ENCODE data around the gene ZNF784. TPM values are rescaled to one million over a fixed set of nuclear protein-coding genes. Genes with fewer than 3 reads are reported as not detected.

Gene ZNF784, protein sequence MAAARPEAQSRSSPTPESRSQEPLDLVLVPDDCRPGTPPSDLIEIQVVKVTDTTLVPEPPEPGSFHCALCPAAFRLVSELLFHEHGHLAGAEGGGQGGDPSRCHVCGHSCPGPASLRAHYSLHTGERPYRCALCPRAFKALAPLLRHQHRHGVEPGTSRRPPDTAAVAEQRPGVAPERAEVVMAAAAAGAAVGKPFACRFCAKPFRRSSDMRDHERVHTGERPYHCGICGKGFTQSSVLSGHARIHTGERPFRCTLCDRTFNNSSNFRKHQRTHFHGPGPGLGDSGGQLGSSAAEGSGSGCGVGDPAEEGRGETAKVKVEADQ
- 3.0 and 4.2 TPM in 2 replicates for total RNA-seq (2012; rRNA removed)

DNA sequence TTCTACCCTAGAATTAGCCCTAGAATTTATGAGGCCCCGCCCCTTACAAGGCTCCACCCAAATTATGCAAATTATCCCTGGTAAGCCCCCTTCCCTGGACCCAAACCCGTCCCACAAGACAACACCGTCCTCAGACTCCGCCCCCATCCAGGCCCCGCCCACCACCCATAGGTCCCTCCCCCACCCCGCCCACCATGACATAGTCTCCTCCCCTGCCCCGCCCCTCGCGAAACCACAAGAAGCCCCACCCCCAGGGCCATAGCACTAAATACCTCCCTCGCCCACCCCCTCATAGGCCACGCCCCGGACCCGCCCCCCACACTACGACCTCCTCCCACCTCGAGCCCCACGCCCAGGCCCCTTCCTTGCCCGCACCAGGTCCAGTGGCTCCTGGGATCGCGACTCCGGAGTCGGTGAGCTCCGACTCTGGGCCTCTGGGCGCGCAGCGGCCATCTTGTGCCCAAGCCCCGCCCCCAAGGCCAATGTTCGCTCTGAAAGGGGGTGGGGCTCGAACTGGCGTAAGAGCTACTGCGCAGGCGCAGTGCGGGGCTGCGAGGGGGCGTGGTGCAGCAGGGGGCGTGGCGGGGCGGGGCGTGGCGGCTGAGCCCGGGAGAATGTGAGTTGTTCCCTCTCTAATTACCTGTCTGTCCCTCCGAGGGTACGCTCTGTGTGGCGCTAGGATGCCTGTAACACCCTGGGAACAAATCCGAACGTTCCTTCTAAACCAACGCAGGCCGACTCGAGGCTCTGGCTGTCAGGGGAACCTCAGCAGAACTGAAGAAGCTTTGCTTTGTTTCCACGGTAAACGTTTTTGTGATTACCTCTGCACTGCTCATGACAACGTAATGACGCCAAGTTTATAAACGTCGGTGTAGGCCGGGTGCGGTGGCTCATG is at the start of gene ZNF784:
TSS of gene ZNF784 (minus strand) at position 458 of the 895 bp plus-strand sequence. CDS start at position 453, 5 bp downstream.
- Histone ChIP-seq H3K36me3 (ENCODE audit: insufficient read depth, low read length) (peaks cover 11% of the 10 kb centered on the region), H3K4me1 (ENCODE audit: control insufficient read depth, insufficient read depth, low read length) (peaks cover 5% of the 10 kb centered on the region), H3K27me3 (ENCODE audit: control insufficient read depth, insufficient read depth, low read length) (no peaks in the 10 kb centered on the region)

DNA sequence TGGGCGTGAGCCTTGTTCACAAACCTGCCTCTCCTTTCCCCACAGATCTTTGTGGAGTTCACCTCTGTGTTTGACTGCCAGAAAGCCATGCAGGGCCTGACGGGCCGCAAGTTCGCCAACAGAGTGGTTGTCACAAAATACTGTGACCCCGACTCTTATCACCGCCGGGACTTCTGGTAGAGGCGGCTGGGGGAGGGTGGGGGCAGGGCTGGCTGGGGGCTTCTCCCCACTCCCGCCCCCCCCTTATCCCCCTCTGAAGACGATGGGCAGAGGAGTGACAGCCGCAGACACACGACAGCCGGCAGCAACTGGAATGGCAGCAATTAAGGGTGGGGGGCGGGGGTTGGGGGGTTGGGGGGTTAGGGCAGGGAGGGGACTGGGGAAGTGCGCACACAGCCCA is 49.5 kb upstream of the ZNF784 start:
- Histone ChIP-seq H3K27me3 (ENCODE audit: control insufficient read depth, insufficient read depth, low read length) (no peaks in the 10 kb centered on the region), H3K4me1 (ENCODE audit: control insufficient read depth, insufficient read depth, low read length) (peaks cover 29% of the 10 kb centered on the region), H3K9ac (ENCODE audit: low read depth, low read length) (no peak overlapping the region), H3K9me3 (replicated peaks; ENCODE audit: low read length) (no peaks in the 10 kb centered on the region), H3K4me3 (ENCODE audit: low read length) (no peak overlapping the region), H3K4me2 (ENCODE audit: low read length) (no peak overlapping the region), H3K36me3 (ENCODE audit: insufficient read depth, low read length) (peaks cover 46% of the 10 kb centered on the region)

More for the DNA sequence above, at the start of gene ZNF784:
- peak within 1 kb of the TSS; percentile 74 for H3K4me3 ChIP-seq (ENCODE audit: low read length)
- no peaks in the 10 kb centered on the region for H3K9me3 ChIP-seq (replicated peaks; ENCODE audit: low read length)
- H3K4me2 ChIP-seq (ENCODE audit: low read length): peak within 1 kb of the TSS; percentile 91
- peak within 1 kb of the TSS; percentile 83 for H3K9ac ChIP-seq (ENCODE audit: low read depth, low read length)

DNA sequence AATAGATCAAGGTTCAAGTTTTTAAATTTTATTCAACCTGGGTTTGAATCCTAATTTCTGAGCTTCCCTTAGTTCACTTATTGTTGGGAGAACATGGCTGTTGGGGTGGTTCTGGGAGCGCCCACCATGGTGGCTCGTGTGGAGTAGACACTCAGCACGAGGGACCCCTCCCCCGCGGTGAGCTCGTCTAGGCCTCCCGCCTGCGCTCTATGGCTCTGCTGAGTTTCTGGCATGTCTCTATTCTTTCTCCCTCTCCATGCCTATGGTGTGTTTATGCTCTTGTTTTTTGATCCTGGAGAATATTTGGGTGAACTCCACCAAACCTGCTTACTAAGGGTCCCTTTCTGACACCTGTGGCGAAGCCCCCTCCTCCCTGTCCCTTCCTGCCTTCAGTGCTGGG is 49.1 kb upstream of the ZNF784 start:
- Histone ChIP-seq H3K9ac (ENCODE audit: low read depth, low read length) (no peak overlapping the region), H3K27me3 (ENCODE audit: control insufficient read depth, insufficient read depth, low read length) (no peaks in the 10 kb centered on the region), H3K4me1 (ENCODE audit: control insufficient read depth, insufficient read depth, low read length) (peaks cover 29% of the 10 kb centered on the region), H3K36me3 (ENCODE audit: insufficient read depth, low read length) (peaks cover 45% of the 10 kb centered on the region), H3K4me3 (ENCODE audit: low read length) (no peak overlapping the region), H3K9me3 (replicated peaks; ENCODE audit: low read length) (no peaks in the 10 kb centered on the region), H3K4me2 (ENCODE audit: low read length) (no peak overlapping the region)

DNA sequence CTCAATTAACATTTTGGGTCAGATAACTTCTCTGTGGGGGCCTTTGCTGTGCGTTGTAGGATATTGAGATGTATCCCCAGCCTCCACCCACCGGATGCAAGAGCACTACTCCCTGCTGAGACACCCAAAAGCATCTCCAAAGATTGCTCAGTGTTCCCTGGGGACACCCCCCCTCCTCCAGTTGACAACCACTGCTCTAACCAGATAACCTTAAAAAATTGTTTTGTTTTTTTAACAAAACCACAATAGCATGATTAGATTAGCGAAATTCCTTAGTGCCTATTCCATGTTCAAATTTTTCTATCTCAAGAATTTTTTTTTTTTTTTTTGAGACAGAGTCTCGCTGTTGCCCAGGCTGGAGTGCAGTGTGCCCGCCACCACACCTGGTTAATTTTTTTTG is 48.1 kb upstream of the ZNF784 start:
- Histone ChIP-seq H3K4me1 (ENCODE audit: control insufficient read depth, insufficient read depth, low read length) (peaks cover 24% of the 10 kb centered on the region), H3K9ac (ENCODE audit: low read depth, low read length) (peak overlapping the region; percentile 21), H3K36me3 (ENCODE audit: insufficient read depth, low read length) (peaks cover 47% of the 10 kb centered on the region), H3K4me3 (ENCODE audit: low read length) (no peak overlapping the region), H3K27me3 (ENCODE audit: control insufficient read depth, insufficient read depth, low read length) (no peaks in the 10 kb centered on the region), H3K4me2 (ENCODE audit: low read length) (no peak overlapping the region), H3K9me3 (replicated peaks; ENCODE audit: low read length) (no peaks in the 10 kb centered on the region)

DNA sequence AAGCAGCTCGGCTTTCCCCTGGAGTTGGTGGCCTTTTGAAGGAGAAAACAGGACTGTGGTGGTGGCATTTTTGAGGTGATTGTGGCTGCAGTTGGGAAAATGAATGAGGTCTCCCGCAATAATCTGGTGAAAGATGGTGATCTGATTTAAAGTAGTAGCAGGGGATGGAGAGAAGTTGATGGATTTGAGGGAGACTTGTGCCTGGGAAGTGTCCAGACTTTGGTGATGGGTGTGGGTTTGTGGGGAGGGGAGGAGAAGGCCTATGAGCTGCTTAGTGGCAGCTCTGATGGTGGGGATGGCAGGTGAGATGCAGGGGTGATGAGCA is 46.6 kb upstream of the ZNF784 start:
- Histone ChIP-seq H3K4me2 (ENCODE audit: low read length) (no peak overlapping the region), H3K27me3 (ENCODE audit: control insufficient read depth, insufficient read depth, low read length) (no peaks in the 10 kb centered on the region), H3K9me3 (replicated peaks; ENCODE audit: low read length) (no peaks in the 10 kb centered on the region), H3K4me3 (ENCODE audit: low read length) (no peak overlapping the region), H3K9ac (ENCODE audit: low read depth, low read length) (no peak overlapping the region), H3K4me1 (ENCODE audit: control insufficient read depth, insufficient read depth, low read length) (peaks cover 14% of the 10 kb centered on the region), H3K36me3 (ENCODE audit: insufficient read depth, low read length) (peaks cover 56% of the 10 kb centered on the region)

DNA sequence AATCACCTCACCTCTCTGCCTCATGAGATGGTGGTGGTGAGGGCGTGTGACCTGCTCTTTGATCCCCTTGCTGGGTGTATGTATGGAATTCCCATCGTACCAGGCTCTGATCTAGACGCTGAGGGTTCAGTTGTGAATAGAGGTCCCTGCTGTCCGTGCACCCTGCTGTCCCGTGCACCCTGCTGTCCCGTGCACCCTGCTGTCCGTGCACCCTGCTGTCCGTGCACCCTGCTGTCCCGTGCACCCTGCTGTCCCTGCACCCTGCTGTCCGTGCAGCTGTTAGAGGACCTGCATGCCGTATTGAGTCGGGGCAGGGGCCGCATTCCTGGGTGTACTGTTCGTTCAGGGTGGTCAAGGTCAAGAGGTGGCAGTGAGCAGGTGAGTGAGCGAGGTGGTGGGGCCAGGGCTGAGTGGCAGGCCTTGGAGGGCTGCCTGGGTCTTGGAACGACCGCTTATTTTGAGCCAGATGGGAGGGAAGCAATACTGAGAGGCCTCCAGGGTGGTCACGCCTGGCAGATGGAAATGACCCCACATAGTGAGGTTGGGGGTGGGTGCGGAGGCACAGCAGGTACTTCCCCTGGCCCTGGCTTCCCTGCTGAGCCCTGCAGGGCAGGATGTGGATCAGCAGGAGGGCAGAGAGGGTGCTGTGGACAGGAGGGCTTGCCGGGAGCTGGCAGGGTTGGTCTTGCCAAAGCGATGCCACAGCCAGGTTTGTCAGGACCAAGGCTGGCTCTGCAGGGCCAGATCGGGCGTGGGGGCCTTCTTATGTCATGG is 46.1 kb upstream of the ZNF784 start:
- Histone ChIP-seq H3K4me3 (ENCODE audit: low read length) (no peak overlapping the region), H3K4me2 (ENCODE audit: low read length) (no peak overlapping the region), H3K36me3 (ENCODE audit: insufficient read depth, low read length) (peaks cover 56% of the 10 kb centered on the region)

DNA sequence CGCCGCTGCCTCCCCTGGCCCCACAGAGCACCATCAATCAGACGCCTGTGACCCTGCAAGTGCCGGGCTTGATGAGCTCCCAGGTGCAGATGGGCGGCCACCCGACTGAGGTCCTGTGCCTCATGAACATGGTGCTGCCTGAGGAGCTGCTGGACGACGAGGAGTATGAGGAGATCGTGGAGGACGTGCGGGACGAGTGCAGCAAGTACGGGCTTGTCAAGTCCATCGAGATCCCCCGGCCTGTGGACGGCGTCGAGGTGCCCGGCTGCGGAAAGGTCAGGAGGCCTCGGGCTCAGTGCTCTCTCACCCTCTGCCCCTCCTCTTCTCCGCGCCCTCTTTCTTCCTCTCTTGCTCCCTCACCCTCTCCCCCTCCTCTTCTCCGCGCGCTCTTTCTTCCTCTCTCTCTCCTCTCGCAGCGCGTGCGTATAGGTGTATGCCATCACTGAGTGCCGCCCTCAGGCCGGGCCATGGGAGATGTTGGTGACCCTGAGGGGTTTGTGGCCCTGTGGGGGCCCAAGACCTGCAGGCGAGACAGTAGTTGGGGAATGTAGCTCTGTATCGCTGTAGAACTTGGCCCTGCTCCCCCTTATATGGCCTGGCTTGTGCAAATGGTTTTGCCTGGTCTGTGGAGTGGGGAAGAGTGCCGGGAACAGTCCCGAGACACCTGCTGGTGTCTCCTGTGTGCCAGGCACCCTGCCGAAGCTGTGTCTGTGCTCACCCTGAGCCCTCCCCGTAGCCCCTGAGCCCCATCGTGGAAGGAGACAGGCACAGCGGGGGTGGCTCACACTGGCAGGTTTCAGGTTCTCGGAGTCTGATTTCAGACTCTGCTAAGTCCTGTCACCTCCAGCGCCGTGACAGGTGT is 45.3 kb upstream of the ZNF784 start:
- no peaks in the 10 kb centered on the region for H3K27me3 ChIP-seq (ENCODE audit: control insufficient read depth, insufficient read depth, low read length)
- peaks cover 12% of the 10 kb centered on the region for H3K4me1 ChIP-seq (ENCODE audit: control insufficient read depth, insufficient read depth, low read length)
- no peak overlapping the region for H3K9ac ChIP-seq (ENCODE audit: low read depth, low read length)
- peaks cover 56% of the 10 kb centered on the region for H3K36me3 ChIP-seq (ENCODE audit: insufficient read depth, low read length)
- no peaks in the 10 kb centered on the region for H3K9me3 ChIP-seq (replicated peaks; ENCODE audit: low read length)
- no peak overlapping the region for H3K4me3 ChIP-seq (ENCODE audit: low read length)
- no peak overlapping the region for H3K4me2 ChIP-seq (ENCODE audit: low read length)

More for the DNA sequence above, 46.1 kb upstream of the ZNF784 start:
- Histone ChIP-seq H3K9me3 (replicated peaks; ENCODE audit: low read length) (no peaks in the 10 kb centered on the region), H3K4me1 (ENCODE audit: control insufficient read depth, insufficient read depth, low read length) (peaks cover 14% of the 10 kb centered on the region), H3K27me3 (ENCODE audit: control insufficient read depth, insufficient read depth, low read length) (no peaks in the 10 kb centered on the region), H3K9ac (ENCODE audit: low read depth, low read length) (no peak overlapping the region)

DNA sequence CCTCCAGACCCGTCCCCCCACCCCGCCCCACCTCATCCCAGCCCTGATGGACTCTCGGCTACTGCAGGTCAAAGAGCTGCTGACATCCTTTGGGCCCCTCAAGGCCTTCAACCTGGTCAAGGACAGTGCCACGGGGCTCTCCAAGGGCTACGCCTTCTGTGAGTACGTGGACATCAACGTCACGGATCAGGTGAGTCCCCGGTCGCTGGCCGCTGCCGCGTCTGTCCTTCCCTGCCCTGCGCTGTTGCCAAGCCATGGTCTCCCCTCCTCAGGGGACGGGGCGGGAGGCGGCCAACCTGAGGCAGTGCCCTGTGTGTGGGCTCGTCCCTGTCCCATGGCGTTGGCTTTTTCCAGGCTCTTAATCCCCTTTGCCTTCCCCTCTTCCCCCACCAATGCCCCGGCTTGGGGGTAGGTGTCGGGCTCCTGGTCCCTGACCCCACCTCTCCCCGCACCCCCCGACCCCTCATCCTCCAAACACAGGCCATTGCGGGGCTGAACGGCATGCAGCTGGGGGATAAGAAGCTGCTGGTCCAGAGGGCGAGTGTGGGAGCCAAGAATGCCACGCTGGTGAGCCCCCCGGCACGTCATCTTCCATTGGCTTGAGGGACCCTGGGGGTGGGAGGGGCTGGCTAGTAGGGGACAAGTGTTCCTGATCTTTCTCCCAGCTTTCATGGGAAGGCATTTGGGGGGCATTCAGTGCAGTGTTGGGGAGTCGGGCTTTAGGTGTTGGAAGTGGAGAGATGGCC is 44.4 kb upstream of the ZNF784 start:
- H3K27me3 ChIP-seq (ENCODE audit: control insufficient read depth, insufficient read depth, low read length): no peaks in the 10 kb centered on the region
- peaks cover 7% of the 10 kb centered on the region for H3K4me1 ChIP-seq (ENCODE audit: control insufficient read depth, insufficient read depth, low read length)
- peaks cover 64% of the 10 kb centered on the region for H3K36me3 ChIP-seq (ENCODE audit: insufficient read depth, low read length)
- H3K4me2 ChIP-seq (ENCODE audit: low read length): no peak overlapping the region
- no peak overlapping the region for H3K4me3 ChIP-seq (ENCODE audit: low read length)
- no peaks in the 10 kb centered on the region for H3K9me3 ChIP-seq (replicated peaks; ENCODE audit: low read length)
- H3K9ac ChIP-seq (ENCODE audit: low read depth, low read length): no peak overlapping the region

DNA sequence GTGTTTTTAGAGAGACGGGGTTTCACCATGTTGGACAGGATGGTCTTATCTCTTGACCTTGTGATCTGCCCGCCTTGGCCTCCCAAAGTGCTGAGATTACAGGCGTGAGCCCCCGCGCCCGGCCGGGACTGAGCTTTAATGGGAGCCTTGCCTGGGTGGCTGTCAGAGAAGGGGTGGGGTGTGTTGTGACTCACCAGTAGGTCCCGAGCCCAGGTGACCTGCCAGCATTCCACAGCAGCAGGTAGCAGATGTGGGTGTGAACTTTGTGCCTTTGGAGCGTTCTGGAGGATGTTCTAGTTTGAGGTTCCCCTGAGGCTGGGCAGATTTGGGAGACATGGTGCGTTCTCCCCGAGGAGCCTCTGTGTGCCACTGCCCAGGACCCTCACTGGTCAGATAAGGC is 43.6 kb upstream of the ZNF784 start:
- no peak overlapping the region for H3K4me3 ChIP-seq (ENCODE audit: low read length)

DNA sequence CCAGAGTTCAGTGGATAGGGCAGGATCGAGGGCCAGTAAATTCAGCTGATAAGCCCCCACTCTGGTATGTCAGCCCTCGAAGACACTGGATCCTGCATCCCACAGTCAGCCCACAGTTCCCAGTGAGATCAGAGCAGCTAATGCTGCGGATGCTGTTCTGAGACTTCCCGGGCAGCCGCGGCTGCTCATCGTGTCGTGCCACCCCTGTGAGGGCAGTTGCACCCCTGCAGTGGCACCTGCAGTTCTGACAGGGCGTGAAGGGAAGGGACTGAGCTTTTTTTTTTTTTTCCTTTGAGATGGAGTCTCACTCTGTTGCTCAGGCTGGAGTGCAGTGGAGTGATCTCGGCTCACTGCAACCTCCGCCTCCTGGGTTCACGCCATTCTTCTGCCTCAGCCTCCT is 43.1 kb upstream of the ZNF784 start:
- Histone ChIP-seq H3K9ac (ENCODE audit: low read depth, low read length) (no peak overlapping the region), H3K4me1 (ENCODE audit: control insufficient read depth, insufficient read depth, low read length) (peaks cover 7% of the 10 kb centered on the region), H3K9me3 (replicated peaks; ENCODE audit: low read length) (no peaks in the 10 kb centered on the region), H3K4me3 (ENCODE audit: low read length) (no peak overlapping the region), H3K36me3 (ENCODE audit: insufficient read depth, low read length) (peaks cover 72% of the 10 kb centered on the region), H3K27me3 (ENCODE audit: control insufficient read depth, insufficient read depth, low read length) (no peaks in the 10 kb centered on the region), H3K4me2 (ENCODE audit: low read length) (no peak overlapping the region)

More for the DNA sequence above, 43.6 kb upstream of the ZNF784 start:
- no peaks in the 10 kb centered on the region for H3K9me3 ChIP-seq (replicated peaks; ENCODE audit: low read length)
- H3K4me1 ChIP-seq (ENCODE audit: control insufficient read depth, insufficient read depth, low read length): peaks cover 7% of the 10 kb centered on the region
- no peaks in the 10 kb centered on the region for H3K27me3 ChIP-seq (ENCODE audit: control insufficient read depth, insufficient read depth, low read length)
- no peak overlapping the region for H3K4me2 ChIP-seq (ENCODE audit: low read length)
- peaks cover 67% of the 10 kb centered on the region for H3K36me3 ChIP-seq (ENCODE audit: insufficient read depth, low read length)
- no peak overlapping the region for H3K9ac ChIP-seq (ENCODE audit: low read depth, low read length)

Measured in skeletal muscle satellite cell (primary cell).